HG02642 (cell line): ENCODE measurements around the gene TSC22D4.
A peak's percentile ranks its signal among the peaks of the same experiment; 100 is the strongest.
"Not testable (repeated sequence)": the region's sequence is repeated elsewhere in the genome, so short reads cannot be mapped to it uniquely, and the experiment has no call there.

Experiments
- ATAC-seq: cut with Tn5 transposase; IDR thresholded peaks from one replicate; pipeline ENCODE4 v1.9.1; 2021; ENCODE audit warnings: mild to moderate bottlenecking; ENCODE audit not compliant: unreplicated experiment, poor library complexity

Gene TSC22D4

DNA sequence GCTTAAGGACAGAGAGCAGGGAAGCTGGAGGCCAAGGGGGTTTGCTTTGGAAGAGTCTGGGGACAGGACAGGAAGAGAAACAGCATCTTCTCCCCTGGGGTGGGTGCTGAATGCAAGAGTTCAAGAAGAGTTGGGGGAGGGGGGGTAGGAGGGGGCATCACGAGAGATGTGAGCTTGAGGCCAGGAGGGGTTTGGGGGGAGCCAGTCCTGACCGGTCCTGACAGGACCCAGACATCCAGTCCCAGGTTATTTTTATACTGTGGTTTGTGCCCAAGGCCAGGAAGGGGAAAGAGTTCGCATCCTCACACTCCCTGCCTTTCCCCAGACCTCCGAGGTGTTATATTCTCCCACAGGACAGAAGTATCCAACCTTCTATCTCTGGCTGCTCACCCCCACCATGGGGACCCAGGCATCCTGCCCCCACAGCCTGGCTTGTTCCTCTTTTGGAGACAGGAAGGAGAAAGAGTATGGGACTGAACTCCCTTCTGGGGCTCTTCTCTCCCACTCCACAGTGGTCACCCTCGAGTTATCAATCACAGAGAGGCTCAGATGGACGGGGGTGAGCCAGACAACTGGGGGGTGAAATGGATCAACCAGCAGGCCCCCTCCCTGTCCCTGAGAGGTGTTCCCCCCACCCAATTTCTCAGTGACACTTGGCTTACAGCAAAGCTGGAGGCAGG, 2.8 kb downstream of the TSC22D4 start:
- ATAC-seq, result no peak

DNA sequence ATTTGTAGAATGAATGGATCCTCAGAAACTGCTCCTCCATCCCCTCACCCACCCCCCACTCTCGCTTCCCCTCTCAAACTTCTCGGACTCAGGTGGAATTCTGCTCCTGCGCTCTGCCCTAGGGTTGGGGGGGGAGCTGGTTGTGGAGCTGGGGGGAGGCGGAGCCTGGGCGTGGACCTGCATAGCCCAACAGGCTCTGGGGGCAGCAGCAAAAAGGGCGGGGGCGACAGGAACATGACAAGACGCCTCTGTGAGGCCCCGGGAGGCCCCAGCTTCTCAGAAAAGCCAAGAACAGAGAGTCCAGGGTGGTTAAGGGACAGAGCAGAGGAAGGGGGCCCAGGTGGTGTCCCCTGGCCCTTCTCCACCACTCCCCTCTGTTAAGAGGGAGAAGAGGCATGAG, 3.5 kb downstream of the TSC22D4 start:
- no peak for ATAC-seq

DNA sequence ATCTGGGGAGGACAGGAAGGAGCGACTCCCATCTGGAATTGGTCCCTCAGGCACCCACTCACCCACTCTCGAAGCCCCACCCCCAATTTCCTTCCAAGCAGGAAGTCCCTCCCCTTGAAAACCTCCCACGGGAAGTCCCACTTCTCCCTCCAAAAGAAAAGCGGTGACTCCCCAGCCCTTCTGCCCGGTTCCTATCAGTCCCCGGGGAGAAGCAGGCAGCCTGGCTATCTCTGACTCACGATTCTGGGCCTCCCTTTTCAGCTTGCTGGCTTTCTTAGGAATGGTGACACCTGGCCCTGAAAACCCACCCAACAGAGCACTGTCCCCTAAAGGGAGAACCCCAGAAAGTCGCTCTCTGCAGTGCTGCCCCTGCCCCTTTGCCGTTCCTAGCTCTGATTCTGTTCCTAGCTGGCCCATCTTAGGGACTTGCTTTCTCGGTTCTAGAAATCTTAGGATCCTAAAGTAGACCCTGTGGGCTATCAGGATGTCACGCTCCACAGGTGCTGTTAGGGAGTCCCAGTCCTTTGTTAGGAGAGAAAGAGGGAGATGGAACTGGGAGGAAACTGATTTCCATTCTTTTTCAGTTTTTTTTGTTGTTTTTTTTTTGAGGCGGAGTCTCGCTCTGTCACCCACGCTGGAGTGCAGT, 6.0 kb downstream of the TSC22D4 start:
- no peak for ATAC-seq

DNA sequence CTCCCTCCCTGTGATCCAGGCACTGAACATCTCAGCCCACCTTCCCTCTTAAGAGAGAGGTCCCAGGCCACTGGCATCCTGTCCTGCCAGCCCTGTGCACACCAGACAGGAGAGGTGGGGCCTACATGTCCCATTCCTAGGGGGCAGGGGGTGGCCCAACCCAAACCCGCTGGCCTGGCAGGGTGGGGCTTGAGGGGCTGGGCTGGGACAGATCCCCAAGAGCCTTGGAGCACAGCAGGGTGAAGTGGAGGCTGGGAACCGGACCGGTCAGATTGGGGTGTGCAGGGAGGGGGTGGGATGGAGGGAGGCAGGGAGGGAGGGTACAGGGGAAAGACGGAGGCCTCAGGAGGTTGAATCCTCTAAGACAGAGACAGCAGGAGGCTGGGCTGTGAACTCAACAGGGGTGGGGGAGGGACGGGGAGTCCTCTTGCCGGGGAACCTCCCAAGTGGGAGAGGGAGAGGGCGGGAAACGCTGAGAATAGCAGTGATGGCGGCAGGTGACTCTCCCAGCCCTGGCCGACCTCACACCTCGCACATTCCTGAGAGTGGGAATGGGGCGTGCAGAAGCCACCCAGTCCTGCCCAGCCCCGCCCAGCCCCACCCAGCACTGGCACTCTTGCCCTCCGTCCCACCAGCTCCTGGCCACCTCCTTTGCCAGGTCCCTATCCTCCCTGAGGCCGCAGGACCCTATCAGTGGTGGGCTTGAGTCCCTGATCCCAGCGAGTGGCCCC, 6.7 kb downstream of the TSC22D4 start:
- ATAC-seq, result no peak

DNA sequence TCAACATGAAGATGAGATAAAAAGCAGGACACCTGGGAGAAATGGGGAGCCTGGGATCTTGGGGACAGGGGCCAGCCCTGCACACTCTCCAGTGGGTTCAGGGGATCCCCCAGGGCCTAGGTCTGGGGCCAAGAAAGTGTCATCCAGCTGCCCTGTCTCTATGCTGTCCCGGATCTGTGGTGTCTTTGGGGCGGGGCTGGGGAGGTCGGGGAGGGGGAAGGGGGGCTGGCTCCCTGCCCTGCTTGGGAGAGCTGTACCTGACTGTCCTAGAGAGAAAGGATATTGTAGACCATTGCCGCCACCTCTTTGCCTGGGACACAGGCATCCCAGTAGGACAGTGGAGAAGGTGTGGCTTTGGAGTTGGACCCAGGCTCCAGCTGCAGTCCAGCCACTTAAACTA, 8.0 kb downstream of the TSC22D4 start:
- ATAC-seq, result no peak

DNA sequence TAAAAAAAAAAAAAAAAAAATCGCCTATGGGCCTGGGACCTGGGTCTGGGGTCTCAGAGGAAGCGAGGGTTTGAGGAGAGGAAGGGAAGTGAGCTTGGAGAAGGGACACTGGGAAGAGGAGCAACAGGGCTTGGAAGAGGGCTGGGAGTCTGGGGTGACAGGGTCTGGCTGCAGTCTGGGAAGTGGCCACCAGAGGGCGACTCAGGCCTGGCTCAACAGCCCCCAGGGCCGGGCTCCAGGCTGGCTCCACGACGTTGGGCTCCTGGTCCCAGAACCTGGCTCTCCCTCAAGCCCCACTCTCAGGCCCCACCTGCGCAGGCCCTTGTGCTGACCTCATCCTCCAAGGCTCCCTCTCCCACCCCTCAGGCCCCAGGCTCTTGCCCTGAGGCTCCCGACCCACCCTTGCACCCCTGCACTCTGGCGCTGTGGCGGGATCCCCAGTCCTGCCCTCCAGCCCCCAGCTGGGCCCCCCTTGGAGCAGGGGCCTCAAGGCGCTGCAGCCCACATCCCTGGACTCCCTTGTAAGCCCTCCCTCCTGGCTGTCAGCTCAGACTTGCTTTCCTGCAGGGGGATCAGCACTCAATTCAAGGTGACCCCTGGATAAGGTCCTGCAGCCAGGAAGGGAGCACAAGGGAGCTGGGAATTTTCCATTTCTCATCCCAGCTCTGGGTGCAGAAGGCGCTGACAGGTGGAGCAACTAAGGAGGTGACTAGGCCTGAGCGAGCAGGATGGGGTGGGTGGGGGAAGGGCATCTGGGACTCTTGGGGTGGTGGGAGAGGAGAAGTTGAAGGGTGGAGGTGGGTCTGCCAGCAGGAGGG, 9.6 kb downstream of the TSC22D4 start:
- ATAC-seq, result peak; percentile 52

DNA sequence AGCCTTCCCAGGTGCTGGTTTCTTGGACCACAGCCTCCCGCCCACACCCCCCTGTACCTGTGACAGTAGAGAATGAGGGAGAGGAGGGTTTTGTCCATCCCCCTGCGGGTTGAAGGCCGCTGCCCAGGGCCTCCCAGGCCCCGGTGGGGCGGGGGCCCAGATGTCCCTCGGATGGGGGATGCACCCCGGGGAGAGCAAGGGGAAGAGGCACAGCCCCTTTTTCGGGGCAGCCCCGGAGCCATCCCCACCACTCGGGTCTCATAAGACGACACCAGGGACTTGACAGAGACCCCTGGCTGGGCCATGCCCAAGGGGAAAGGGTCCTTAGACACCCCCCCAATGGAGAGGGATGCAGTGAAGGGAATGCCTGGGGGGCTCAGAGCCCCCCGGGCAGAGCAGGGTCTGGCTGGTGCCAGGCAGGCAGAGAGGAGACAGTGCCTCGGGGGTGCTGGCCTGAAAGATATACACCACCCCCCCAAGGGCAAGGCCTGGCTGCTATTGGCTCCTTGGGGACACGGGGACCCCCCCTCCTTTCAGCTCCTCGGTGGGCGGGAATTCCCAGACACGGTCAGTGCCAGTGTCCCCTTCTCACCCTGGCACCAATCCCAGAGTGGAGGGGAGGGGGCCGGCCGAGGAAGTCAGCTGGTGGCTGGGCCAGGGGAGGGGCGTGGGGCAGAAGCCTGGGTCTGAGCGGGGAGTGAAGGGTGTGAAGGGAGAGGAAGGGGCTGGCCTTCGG, 11.2 kb downstream of the TSC22D4 start:
- no peak for ATAC-seq

DNA sequence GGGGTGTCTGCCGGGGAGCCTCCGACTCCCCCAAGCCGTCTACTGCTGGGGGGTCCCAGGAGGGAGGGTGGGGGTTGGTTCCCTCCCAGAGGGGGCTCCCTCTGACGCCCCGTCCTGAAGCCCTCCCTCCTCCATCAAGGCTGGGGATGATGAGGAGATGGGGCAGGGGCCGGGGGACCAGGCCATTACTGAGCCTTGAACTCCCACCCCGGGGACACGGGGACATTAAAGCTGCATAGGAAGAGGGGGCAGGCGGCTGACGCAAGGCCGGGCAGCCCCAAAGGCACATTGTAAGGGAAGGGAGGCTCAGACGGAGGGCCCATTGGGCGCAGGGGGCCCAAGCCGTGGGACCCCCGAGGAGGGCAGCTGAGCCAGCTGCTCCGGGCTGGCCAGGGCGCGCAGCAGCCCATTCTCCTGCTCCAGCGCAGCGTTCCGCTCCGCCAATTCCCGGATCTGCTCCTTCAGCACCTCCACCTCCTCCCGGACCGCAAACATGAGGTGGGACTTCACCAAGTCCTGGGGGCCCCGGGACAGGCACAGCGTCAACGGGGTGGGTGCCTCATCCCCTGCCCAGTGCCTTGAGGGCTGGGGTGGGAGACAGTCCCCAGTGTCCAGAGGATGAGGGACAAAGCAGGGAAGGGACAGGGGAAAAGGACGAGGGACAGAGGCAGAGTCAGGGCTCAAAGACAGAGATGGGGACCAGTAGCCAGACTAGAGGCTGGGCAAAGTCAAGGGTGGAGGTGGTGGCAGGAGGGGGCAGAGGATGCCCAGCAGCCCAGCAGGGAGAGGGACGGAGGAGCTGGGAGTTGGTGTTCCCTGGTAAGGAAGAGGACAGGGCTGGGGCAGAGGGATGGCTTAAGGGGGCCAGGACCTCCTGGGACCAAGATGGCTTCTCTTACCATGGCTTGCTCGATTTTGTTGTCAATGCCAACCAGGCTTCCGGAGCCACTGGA, 12.1 kb downstream of the TSC22D4 start:
- ATAC-seq, result no peak

DNA sequence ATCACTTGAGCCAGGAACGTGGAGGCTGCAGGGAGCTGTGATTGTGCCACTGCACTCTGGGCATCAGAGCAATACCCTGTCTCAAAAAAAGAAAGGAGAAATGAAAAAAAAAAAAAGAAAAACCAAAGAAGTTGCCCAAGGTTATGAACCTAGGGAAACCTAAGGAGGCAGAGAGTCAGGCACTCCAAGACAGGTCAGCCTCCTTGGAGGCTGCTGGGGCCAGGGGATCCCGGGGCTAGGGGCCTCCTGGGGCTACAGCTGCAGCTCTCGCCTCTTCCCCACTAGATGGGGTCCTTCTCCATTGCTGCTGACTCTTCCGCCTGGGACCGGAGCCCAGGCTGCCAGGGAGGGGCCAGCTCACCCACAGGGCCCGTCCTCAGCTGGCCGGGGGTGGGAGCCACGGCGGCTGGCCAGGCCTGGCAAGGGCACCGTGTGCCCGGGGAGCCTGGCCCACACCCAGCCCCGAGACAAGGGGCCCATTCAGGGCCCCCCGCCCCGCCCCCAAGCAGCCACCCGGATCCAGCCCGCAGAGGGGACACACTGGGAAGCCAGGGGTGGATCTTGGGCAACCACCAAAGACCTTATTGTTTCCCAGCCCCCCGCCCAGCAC, 13.2 kb downstream of the TSC22D4 start:
- ATAC-seq, result no peak

DNA sequence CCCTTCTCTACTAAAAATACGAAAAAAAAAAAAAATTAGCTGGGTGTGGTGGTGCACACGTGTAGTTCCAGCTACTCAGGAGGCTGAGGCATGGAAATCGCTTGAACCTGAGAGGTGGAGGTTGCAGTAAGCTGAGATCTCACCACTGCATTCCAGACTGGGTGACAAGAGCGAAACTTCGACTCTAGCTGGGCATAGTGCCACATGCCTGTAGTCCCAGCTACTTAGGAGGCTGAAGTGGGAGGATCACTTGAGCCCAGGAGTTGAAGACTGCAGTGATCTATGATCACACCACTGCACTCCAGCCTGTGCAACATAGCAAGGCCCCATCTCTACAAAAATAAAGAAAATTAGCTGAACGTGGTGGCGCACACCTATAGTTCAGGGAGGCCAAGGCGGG, 13.7 kb downstream of the TSC22D4 start:
- no peak for ATAC-seq

DNA sequence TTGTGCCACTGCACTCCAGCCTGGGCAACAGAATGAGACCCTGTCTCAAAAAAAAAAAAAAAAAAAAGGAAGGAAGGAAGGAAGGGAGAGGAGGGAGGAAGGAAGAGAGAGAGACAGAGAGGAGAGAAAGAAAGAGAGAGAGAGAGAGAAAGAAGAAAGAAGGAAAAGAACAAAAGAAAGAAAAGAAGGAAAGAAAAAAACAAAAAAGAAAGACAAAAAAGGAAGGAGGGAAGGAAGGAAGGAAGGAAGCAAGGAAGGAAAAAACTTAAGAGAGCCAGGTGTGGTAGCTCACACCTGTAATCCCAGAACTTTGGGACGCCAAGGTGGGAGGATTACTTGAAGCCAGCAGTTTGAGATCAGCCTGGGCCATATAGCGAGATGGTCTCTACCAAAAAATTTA, 14.2 kb downstream of the TSC22D4 start:
- no peak for ATAC-seq

DNA sequence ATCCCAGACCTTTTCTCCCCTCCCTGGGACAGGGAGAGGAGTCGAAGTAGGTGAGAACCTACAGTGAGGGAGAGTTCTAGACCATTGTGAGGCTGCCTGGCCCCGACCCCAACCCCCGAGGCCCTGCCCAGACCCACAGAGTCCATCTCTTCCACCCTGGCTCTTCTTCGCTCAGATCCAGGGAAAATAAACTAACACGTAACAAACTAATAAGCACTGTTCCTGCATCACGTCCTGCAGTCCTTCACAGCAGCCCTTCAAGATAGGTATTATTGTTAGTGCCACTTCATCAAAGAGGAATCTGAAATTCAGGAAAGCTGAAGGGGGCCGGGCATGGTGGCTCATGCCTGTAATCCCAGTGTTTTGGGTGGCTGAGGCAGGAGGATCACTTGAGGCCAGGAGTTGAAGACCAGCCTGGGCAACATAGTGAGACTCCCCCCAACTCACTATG, 14.8 kb downstream of the TSC22D4 start, which contains the start of gene SPACDR:
Gene SPACDR, minus strand, starts transcription at position 51 of the 451 bp plus-strand sequence. CDS start 235 bp downstream, outside the sequence.
- no peak for ATAC-seq

DNA sequence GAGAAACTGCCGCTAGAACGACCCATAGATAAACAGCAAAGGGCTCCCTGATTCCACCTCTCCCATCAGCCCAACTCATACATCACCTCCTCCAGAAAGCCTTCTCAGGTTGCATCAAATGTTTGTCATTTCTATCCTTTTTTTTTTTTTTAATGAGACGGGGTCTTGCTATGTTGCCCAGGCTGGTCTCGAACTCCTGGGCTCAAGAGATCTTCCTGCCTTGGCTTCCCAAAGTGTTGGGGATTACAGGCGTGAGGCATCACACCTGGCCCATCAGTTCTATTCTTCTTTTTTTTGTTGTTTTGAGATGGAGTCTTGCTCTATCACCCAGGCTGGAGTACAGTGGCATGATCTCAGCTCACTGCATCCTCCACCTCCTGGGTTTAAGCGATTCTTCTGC, 22.0 kb downstream of the TSC22D4 start:
- no peak for ATAC-seq

DNA sequence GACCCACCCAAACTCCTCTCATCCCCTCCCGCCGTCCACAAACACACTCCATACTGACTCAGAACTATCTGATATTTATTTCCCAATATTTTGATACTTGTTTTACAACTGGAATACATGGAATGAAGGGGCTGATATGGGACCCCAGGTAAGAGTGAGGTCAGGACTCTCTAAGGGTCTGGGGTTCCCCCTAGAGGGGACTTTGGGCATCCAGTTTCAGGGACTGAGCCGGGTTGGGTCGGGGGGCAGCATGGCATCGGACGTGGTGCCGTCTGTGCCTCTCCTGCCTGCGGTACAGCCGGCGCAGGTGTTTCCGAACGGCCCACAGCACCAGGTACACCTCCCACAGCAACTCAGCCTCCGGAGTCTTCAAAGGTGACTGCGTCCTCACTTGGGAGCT, 22.5 kb downstream of the TSC22D4 start:
- ATAC-seq, result no peak

DNA sequence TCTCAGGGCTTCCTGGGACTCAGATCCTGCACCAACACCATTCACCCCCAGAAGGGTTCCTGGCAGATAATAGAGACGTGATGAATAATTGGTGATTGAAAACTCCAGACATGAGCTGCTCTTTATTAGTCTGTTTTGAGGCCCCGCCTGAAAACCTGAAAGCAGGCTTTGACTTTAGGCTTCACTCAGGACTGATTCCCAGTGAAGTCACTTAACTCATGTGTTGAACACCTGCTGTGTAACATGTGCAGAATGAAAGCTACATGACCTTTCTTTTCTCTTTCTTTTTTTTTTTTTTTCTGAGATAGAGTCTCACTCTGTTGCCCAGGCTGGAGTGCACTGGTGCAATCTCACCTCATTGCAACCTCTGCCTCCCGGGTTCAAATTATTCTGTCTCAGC, 23.8 kb downstream of the TSC22D4 start:
- no peak for ATAC-seq

DNA sequence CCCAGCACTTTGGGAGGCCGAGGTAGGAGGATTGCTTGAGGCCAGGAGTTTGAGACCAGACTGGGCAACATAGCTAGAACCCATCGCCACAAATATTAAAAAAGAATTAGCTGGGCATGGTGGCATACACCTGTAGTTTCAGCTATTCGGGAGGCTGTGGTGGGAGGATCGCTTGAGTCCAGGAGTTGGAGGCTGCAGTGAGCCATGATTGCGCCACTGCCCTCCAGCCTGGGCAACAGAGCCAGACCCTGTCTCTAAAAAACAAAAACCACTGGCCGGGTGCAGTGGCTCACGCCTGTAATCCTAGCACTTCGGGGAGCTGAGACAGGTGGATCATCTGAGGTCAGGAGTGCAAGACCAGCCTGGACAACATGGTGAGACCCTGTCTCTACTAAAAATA, 25.2 kb downstream of the TSC22D4 start:
- ATAC-seq, result not testable (repeated sequence)

DNA sequence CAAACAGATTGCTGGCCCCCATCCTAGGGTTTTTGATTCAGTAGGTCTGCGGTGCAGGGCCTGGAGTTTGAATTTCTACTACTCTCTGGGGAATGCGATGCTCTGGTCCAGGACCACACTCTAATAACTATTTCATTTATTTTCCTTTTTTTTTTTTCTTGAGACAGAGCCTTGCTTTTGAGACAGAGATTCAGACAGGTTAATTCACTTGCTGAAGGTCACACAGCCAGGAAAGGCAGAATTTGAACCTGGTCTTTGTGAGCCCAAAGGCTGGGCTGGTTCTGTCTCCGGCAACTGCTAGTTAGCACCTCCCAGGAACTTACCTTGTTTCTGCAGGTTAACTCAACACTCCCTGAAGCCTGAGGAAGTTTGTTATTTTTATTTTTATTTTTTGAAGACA, 26.5 kb downstream of the TSC22D4 start:
- ATAC-seq, result no peak

DNA sequence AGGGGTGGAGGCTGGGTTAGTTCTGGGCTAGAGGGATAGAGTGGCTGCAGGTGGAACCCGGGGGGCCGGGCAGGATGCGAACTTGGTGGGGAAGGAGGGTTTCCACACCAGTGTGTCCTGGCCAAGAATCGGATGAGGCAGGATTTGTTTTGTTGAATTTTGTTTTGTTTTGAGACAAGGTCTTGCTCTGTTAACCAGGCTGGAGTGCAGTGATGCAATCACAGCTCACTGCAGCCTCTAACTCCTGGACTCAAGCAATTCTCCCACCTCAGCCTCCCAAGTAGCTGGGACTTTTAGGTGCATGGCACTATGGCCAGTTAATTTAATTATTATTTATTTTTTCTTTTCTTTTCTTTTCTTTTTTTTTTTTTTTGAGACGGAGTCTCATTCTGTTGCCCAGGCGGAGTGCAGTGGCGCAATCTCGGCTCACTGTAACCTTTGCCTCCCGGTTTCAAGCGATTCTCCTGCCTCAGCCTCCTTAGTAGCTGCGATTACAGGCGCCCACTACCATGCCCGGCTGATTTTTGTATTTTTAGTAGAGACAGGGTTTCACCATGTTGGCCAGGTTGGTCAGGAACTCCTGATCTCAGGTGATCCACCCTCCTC, 29.7 kb downstream of the TSC22D4 start:
- no peak for ATAC-seq
